Measurements from ENCODE around the gene NRDE2.

DNA sequence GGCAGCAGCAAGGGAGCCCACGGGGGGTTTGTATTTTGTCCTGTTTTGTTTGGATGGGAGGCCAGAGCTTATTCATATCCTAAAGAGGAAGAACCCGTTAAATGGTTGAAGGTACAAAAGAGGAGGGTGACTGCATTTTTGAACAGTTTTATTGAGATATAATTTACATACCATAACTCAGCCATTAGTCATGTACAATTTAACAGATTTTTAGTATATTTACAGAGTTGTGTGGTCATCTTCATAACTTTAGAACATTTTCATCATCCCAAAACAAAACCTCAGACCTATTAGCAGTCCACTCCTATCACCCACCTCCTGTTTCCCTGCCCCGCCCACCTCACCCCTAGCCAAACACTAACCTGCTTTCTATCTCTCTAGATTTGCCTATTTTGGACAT, 12.6 kb downstream of the NRDE2 start:
- no peak for TF ChIP-seq POLR2A (IDR thresholded peaks at IDR 0.05)
- TF ChIP-seq, protein P1, sequence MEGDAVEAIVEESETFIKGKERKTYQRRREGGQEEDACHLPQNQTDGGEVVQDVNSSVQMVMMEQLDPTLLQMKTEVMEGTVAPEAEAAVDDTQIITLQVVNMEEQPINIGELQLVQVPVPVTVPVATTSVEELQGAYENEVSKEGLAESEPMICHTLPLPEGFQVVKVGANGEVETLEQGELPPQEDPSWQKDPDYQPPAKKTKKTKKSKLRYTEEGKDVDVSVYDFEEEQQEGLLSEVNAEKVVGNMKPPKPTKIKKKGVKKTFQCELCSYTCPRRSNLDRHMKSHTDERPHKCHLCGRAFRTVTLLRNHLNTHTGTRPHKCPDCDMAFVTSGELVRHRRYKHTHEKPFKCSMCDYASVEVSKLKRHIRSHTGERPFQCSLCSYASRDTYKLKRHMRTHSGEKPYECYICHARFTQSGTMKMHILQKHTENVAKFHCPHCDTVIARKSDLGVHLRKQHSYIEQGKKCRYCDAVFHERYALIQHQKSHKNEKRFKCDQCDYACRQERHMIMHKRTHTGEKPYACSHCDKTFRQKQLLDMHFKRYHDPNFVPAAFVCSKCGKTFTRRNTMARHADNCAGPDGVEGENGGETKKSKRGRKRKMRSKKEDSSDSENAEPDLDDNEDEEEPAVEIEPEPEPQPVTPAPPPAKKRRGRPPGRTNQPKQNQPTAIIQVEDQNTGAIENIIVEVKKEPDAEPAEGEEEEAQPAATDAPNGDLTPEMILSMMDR (IDR thresholded peaks at IDR 0.05) = no peak
